D721Med (cell line): Measurements from ENCODE around the gene C16orf86.

ENCODE experiments used
- DNase-seq: peaks from one replicate; pipeline ENCODE4 v3.0.0; 2011; ENCODE audit warnings: low spot score; ENCODE audit not compliant: insufficient read length
- FAIRE-seq: peaks from 2 replicates; lab custom pipeline; 2011; peaks lifted over from hg19 to GRCh38; lab: Jason Lieb, UNC
- CTCF ChIP-seq: IDR thresholded peaks from 2 replicates; pipeline ENCODE4 v1.5.1; 2012; ENCODE audit warnings: mild to moderate bottlenecking, control low read depth; ENCODE audit not compliant: insufficient read depth; ENCODE audit errors: missing control alignments

Gene C16orf86

DNA sequence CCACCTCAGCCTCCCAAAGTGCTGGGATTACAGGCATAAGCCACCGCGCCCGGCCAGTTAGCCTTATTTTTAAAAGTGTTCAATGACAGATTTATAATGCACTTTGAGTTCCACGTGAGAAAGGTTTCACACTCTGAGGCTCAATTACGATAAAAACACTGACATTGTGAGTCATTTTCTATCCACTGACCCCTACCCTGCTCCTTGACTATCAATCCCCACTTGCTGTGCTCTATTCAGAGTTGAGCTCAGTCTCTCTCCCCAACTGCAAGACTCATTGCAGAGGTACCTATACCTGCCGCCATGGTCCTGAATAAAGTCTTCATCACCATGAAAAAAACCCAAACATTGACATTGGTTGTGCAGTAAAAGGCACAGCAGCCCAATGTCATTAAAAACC lies 44.0 kb downstream of the C16orf86 start:
- no peak for TF ChIP-seq CTCF
- no peak for DNase-seq
- no peak for FAIRE-seq

DNA sequence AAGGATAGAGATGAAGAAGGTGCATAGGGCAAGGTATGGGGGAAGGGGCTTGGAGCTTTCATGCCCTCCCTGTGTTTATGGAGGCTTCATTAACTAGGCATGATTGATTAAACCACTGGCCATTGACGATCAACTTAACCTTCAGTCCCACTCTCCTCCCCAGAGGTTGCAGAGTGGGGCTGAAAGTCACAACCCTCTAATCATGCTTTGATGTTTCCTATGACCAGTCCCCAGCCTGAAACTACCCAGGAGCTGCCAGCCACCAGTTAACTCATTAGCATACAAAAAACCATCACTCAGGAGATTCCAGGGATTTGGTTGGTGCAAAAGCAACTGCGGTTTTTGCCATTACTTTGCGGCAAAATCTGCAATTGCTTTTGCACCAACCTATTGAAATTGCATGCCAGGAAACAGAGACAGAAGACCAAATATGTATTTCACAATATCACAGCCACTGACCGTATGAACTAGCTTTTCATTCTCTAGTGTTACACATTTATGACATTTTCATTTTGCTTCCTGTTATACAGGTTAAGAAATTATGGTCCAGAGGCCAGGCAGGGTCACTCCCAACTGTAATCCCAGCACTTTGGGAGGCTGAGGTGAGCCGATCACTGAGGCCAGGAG lies 47.1 kb downstream of the C16orf86 start:
- TF ChIP-seq CTCF, result no peak
- DNase-seq (no peak), FAIRE-seq (no peak)

- FAIRE-seq (no peak), DNase-seq (no peak)
- TF ChIP-seq CTCF, result no peak
These were observed 47.9 kb downstream of the C16orf86 start for GRCh38 chr16:67714522-67714921.

DNA sequence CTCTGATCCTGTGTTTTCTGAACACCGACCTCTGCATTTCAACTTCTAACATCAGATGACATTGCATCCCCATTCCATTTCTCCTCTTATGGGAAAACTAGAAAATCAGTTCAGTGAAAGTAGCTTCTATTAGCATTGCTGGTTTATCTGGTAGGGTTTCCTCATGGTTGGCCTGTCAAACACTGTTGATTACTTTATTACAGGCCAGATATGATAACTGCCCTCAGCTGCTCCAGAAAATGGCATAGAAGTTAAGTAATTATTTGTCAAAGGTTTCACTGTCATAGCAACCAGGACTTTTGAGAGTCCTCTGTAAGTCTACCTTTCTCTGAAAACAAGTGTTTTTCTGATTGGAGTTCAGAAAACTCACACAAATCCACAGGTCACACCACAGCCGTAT lies 49.5 kb downstream of the C16orf86 start:
- TF ChIP-seq CTCF, result no peak
- DNase-seq (no peak), FAIRE-seq (no peak)
